IMR-90 (cell line): ENCODE data around the gene FRY. TPM values are rescaled to one million over a fixed set of nuclear protein-coding genes. Genes with fewer than 3 reads are reported as not detected.
"Not testable (repeated sequence)": the region's sequence is repeated elsewhere in the genome, so short reads cannot be mapped to it uniquely, and the experiment has no call there.

Experiments
- ATAC-seq: fragments of 200-7000 bp; cut with Tn5 transposase; 2 replicates; pipeline ENCODE4 v1.9.1; 2020; ENCODE audit warnings: low read depth, mild to moderate bottlenecking, moderate library complexity
- BruUV-seq: library from RNA; stranded (reverse); fragments of 400-500 nt; replicated peaks from 2 replicates; lab custom pipeline; 2021; lab: Mats Ljungman, UMichigan
- CTCF ChIA-PET: fragments of 300-600 bp; formaldehyde crosslinking; extraction: SDS; loops from one replicate; lab custom pipeline; 2021; ENCODE audit warnings: antibody characterized with exemption; lab: Yijun Ruan, JAX
- POLR2A ChIA-PET: fragments of 300-600 bp; sonication (Branson Sonifier 250); formaldehyde crosslinking; loops from one replicate; lab custom pipeline; 2022; ENCODE audit warnings: antibody characterized with exemption; ENCODE audit not compliant: unreplicated experiment; lab: Charles Lee
- DNase-seq: peaks from one replicate; pipeline ENCODE4 v3.0.0; 2013
- H2AFZ ChIP-seq: replicated peaks from 2 replicates; pipeline ENCODE3; 2013; ENCODE audit warnings: low read length, mild to moderate bottlenecking; ENCODE audit not compliant: poor library complexity
- H2AK5ac ChIP-seq: 2 replicates; pipeline ENCODE4 v1.6.1; 2013; ENCODE audit warnings: low read depth, low read length, inconsistent platforms
- H2AK9ac ChIP-seq: replicated peaks from 2 replicates; pipeline ENCODE3; 2013; ENCODE audit warnings: mild to moderate bottlenecking, low read depth, low read length, moderate library complexity; ENCODE audit not compliant: poor library complexity
- H2BK120ac ChIP-seq: 2 replicates; pipeline ENCODE4 v1.6.1; 2013; ENCODE audit warnings: low read depth, low read length, inconsistent platforms
- H2BK15ac ChIP-seq: 3 replicates; pipeline ENCODE4 v1.6.1; 2013; ENCODE audit warnings: low read depth, low read length, inconsistent platforms
- H2BK20ac ChIP-seq: 2 replicates; pipeline ENCODE4 v1.6.1; 2013; ENCODE audit warnings: low read depth, mild to moderate bottlenecking, inconsistent platforms, low read length, moderate library complexity
- H2BK5ac ChIP-seq: 2 replicates; pipeline ENCODE4 v1.6.1; 2013; ENCODE audit warnings: mild to moderate bottlenecking, low read depth, low read length, inconsistent platforms; ENCODE audit not compliant: poor library complexity, severe bottlenecking
- H3K14ac ChIP-seq: replicated peaks from 2 replicates; pipeline ENCODE4 v1.6.1; 2013; ENCODE audit warnings: low read depth, low read length, inconsistent platforms
- H3K18ac ChIP-seq: 2 replicates; pipeline ENCODE4 v1.6.1; 2013; ENCODE audit warnings: low read depth, low read length, control low read depth
- H3K23ac ChIP-seq: 2 replicates; pipeline ENCODE4 v1.6.1; 2013; ENCODE audit warnings: low read depth, low read length, inconsistent platforms
- H3K27ac ChIP-seq: 2 replicates; pipeline ENCODE4 v1.5.1; 2013; ENCODE audit warnings: mild to moderate bottlenecking, control low read depth, low read length; ENCODE audit not compliant: insufficient read depth
- H3K27me3 ChIP-seq: 2 replicates; pipeline ENCODE4 v1.6.1; 2013; ENCODE audit warnings: low read length; ENCODE audit not compliant: control insufficient read depth, insufficient read depth
- H3K36me3 ChIP-seq: 2 replicates; pipeline ENCODE4 v1.6.1; 2013; ENCODE audit warnings: low read length, mixed read lengths; ENCODE audit not compliant: control insufficient read depth, insufficient read depth
- H3K4ac ChIP-seq: 2 replicates; pipeline ENCODE4 v1.6.1; 2013; ENCODE audit warnings: low read depth, low read length, inconsistent platforms
- H3K4me1 ChIP-seq: 2 replicates; pipeline ENCODE4 v1.6.1; 2013; ENCODE audit warnings: low read length, mixed read lengths; ENCODE audit not compliant: control insufficient read depth, insufficient read depth
- H3K4me2 ChIP-seq: 2 replicates; pipeline ENCODE4 v1.6.1; 2013; ENCODE audit warnings: low read depth, mild to moderate bottlenecking, control low read depth, low read length, moderate library complexity
- H3K4me3 ChIP-seq: 2 replicates; pipeline ENCODE4 v1.5.1; 2013; ENCODE audit warnings: low read depth, mild to moderate bottlenecking, control low read depth, low read length, moderate library complexity; ENCODE audit not compliant: insufficient read depth
- H3K56ac ChIP-seq: 2 replicates; pipeline ENCODE4 v1.6.1; 2013; ENCODE audit warnings: low read length, inconsistent platforms; ENCODE audit not compliant: insufficient read depth; ENCODE audit errors: extremely low read depth
- H3K79me1 ChIP-seq, 2 experiments: 2 replicates each; pipeline ENCODE4 v1.6.1; 2013; ENCODE audit warnings: low read length in 2 of 2, inconsistent platforms in 1 of 2, low read depth in 1 of 2
- H3K9ac ChIP-seq: 2 replicates; pipeline ENCODE4 v1.6.1; 2013; ENCODE audit warnings: low read depth, low read length, control low read depth
- H3K9me1 ChIP-seq: 2 replicates; pipeline ENCODE4 v1.6.1; 2013; ENCODE audit warnings: low read length, inconsistent platforms; ENCODE audit not compliant: insufficient read depth
- H3K9me3 ChIP-seq: 2 replicates; pipeline ENCODE4 v1.6.1; 2013; ENCODE audit warnings: low read length; ENCODE audit not compliant: control insufficient read depth, insufficient read depth
- H4K20me1 ChIP-seq: 2 replicates; pipeline ENCODE4 v1.6.1; 2013; ENCODE audit warnings: low read length, inconsistent platforms; ENCODE audit not compliant: insufficient read depth
- H4K5ac ChIP-seq: 2 replicates; pipeline ENCODE4 v1.6.1; 2013; ENCODE audit warnings: mild to moderate bottlenecking, low read depth, low read length, control low read depth
- H4K8ac ChIP-seq, 2 experiments: 2 replicates each; pipeline ENCODE4 v1.6.1; 2013; ENCODE audit warnings: low read depth in 2 of 2, low read length in 2 of 2, control low read depth in 1 of 2, inconsistent platforms in 1 of 2
- H4K91ac ChIP-seq: 2 replicates; pipeline ENCODE4 v1.6.1; 2013; ENCODE audit warnings: low read depth, low read length, inconsistent platforms; ENCODE audit not compliant: insufficient read depth
- BHLHE40 ChIP-seq: fragments of 150-350 bp; IDR thresholded peaks from 2 replicates; pipeline ENCODE4 v1.6.1; 2016; ENCODE audit warnings: mild to moderate bottlenecking, low read depth, low read length
- CEBPB ChIP-seq: IDR thresholded peaks from 2 replicates; pipeline ENCODE4 v1.6.1; 2012; ENCODE audit warnings: low read depth, low read length, improper control_type of control experiment
- CHD1 ChIP-seq: IDR thresholded peaks from 2 replicates; pipeline ENCODE4 v1.6.1; 2012; ENCODE audit warnings: low read depth, low read length, improper control_type of control experiment
- ELK1 ChIP-seq: fragments of 150-350 bp; IDR thresholded peaks from 2 replicates; pipeline ENCODE4 v1.6.1; 2016; ENCODE audit warnings: low read depth, mild to moderate bottlenecking, low read length, moderate library complexity, borderline replicate concordance
- FOS ChIP-seq: fragments of 150-350 bp; IDR thresholded peaks from 2 replicates; pipeline ENCODE4 v1.6.1; 2016; ENCODE audit warnings: low read depth, low read length
- MAFK ChIP-seq: IDR thresholded peaks from 2 replicates; pipeline ENCODE4 v1.6.1; 2012; ENCODE audit warnings: low read depth, low read length, improper control_type of control experiment
- MXI1 ChIP-seq: IDR thresholded peaks from 2 replicates; pipeline ENCODE4 v1.6.1; 2012; ENCODE audit warnings: low read depth, mild to moderate bottlenecking, low read length, moderate library complexity, borderline replicate concordance
- RAD21 ChIP-seq: IDR thresholded peaks from 2 replicates; pipeline ENCODE4 v1.6.1; 2012; ENCODE audit warnings: low read length, improper control_type of control experiment
- RFX5 ChIP-seq: IDR thresholded peaks from 2 replicates; pipeline ENCODE4 v1.8.0; 2012; ENCODE audit warnings: low read depth, mild to moderate bottlenecking, low read length, moderate library complexity
- SMC3 ChIP-seq: fragments of 150-350 bp; IDR thresholded peaks from 2 replicates; pipeline ENCODE4 v1.6.1; 2016; ENCODE audit warnings: low read depth, mild to moderate bottlenecking, antibody characterized with exemption, low read length, moderate library complexity
- WGBS, 2 experiments: methylation state at CpG; one replicate each; pipeline versions ENCODE4 v1.1.5 to v1.1.7; 2013; ENCODE audit warnings: missing lambda C conversion rate in 2 of 2; ENCODE audit not compliant: insufficient read length in 1 of 2; ENCODE audit errors: extremely low coverage in 2 of 2; 5-methylcytosine and 5-hydroxymethylcytosine counted together
- dilution Hi-C: fragments of 300-500 bp; cut with HindIII; formaldehyde crosslinking; loops from one replicate; pipeline ENCODE4 v1.14.3; 2018; ENCODE audit warnings: low sequenced_read_pairs; ENCODE audit not compliant: unreplicated experiment
- in situ Hi-C: fragments of 300-500 bp; cut with MboI; formaldehyde crosslinking; loops from 3 replicates; pipeline ENCODE4 v1.14.3; 2019; ENCODE audit warnings: low sequenced_read_pairs, inconsistent platforms, mixed read lengths
- intact Hi-C: fragments of 100-400 bp; cut with micrococcal nuclease; formaldehyde crosslinking; loops from 2 replicates; pipeline ENCODE4 v1.10.0; 2022
- polyA plus RNA-seq, 3 experiments: library from polyadenylated mRNA; depleted of rRNA; stranded (reverse); fragments of >200 nt; gene quantifications; 2 replicates each; pipeline ENCODE4 v1.2.3, GENCODE V29; 2012; ENCODE audit warnings: low replicate concordance in 1 of 3
- total RNA-seq: library from RNA; depleted of rRNA; stranded (reverse); fragments of >200 nt; gene quantifications from 2 replicates; pipeline ENCODE4 v1.2.3, GENCODE V29; 2012

The FRY gene
- total and polyA plus RNA-seq, 2 of the 4 experiments (the other 2 are of a cell fraction): 3.0 to 4.8 TPM

- WGBS, 2 experiments: no CpG with 5 or more reads among the region's 5 CpGs
- Histone ChIP-seq H2BK20ac (no peak overlapping the region), H3K4ac (no peak overlapping the region), H3K4me2 (no peak overlapping the region), H3K36me3 (no peaks in the 10 kb centered on the region), H3K9me1 (peaks cover 6% of the 10 kb centered on the region; the same call in 1 of the 2 replicates), H3K4me3 (no peak overlapping the region), H2BK15ac (no peak overlapping the region), H3K14ac (no peak overlapping the region), H3K18ac (no peak overlapping the region), H4K5ac (no peak overlapping the region), H3K4me1 (no peaks in the 10 kb centered on the region), H2AK9ac (no peak overlapping the region), H4K8ac (no peak overlapping the region), H3K23ac (no peak overlapping the region), H3K27me3 (peaks cover 6% of the 10 kb centered on the region; the same call in 1 of the 2 replicates), H2AK5ac (no peak overlapping the region), H3K79me1 (no peaks in the 10 kb centered on the region), H2AFZ (no peak overlapping the region), H3K27ac (no peak overlapping the region), H4K20me1 (no peaks in the 10 kb centered on the region), H2BK5ac (no peak overlapping the region), H2BK120ac (no peak overlapping the region), H3K9me3 (no peaks in the 10 kb centered on the region), H4K91ac (no peak overlapping the region), H3K56ac (no peak overlapping the region), H3K9ac (no peak overlapping the region)
- TF ChIP-seq BHLHE40 (peak; percentile 32; the same call in 1 of the 2 replicates), CHD1 (no peak), CEBPB (peak; percentile 63; the same call in 1 of the 2 replicates), ELK1 (no peak), SMC3 (no peak), MAFK (0 out of 2 replicates have a peak, but pooled peaks have one; percentile 12), MXI1 (no peak), FOS (peak; percentile 83), RAD21 (no peak), RFX5 (no peak)
- in situ Hi-C loops (no loop called here), dilution Hi-C loops (no loop called here), intact Hi-C loops (loop anchor here (2.0 kb wide), 1 partner anchor 44 kb away; no protein-coding TSS in a partner anchor)
- BruUV-seq: no TSS peak
- DNase-seq (peak; percentile 95), ATAC-seq (peak; percentile 90)
- POLR2A ChIA-PET: no interaction called here
- CTCF ChIA-PET: no interaction called here
These were observed 49.0 kb upstream of the FRY start for GRCh38 chr13:31982540-31982939.

GRCh38 chr13:31983696-31984095 lies 47.9 kb upstream of the FRY start:
- H3K4ac ChIP-seq, BruUV-seq, H4K8ac ChIP-seq, H4K91ac ChIP-seq, H4K5ac ChIP-seq, H3K79me1 ChIP-seq, H3K56ac ChIP-seq, H2BK15ac ChIP-seq, H3K4me3 ChIP-seq, H3K9me1 ChIP-seq, H3K23ac ChIP-seq, H2AK5ac ChIP-seq, H2AK9ac ChIP-seq, H3K4me1 ChIP-seq, in situ Hi-C loops, H2AFZ ChIP-seq, CTCF ChIA-PET, H3K27ac ChIP-seq, H3K9ac ChIP-seq, H3K9me3 ChIP-seq, H3K4me2 ChIP-seq, H2BK20ac ChIP-seq, H3K18ac ChIP-seq, H2BK120ac ChIP-seq, DNase-seq, H4K20me1 ChIP-seq, H3K36me3 ChIP-seq, H2BK5ac ChIP-seq, H3K27me3 ChIP-seq, POLR2A ChIA-PET, H3K14ac ChIP-seq, ATAC-seq, dilution Hi-C loops: not testable (repeated sequence)
- intact Hi-C loops: loop anchor here (2.0 kb wide), 1 partner anchor 43 kb away; no protein-coding TSS in a partner anchor
- whole genome bisulfite sequencing, 2 experiments: no CpG with 5 or more reads among the region's 2 CpGs
